ENCODE data around the gene MICAL3.

The MICAL3 gene

DNA sequence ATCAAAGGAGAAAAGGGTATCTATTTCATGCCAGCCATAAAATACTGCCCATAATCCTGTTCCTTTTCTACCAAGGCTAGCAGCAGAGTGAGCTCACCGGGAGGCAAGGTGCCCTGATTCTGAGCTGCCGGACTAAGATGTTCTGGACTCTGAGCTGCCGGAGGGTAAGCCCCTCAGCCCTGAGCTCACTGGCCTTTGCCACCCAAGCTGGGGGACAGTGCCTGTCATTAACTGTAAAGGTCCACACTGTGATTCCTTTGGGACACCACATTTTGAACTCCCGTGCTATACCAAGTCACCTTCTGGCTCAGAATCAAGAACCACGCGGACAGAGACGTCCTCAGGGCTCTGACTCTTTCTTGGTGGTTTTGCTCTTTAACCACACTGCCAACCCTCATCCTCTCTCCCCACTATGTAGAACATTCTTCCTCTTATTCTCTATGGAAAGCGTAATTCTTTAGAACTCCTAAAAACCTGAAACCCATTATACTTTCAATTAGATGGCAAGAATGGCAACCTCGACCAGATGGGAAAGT lies 161.6 kb downstream of the MICAL3 start:
- H4K20me1 ChIP-seq (ENCODE audit: insufficient read depth, low read length), result 0 out of 2 replicates have a peak, but pooled peaks cover 5% of the 10 kb centered on the region
- H3K4me2 ChIP-seq (ENCODE audit: low read length), result no peak overlapping the region
- H3K79me2 ChIP-seq (ENCODE audit: low read length), result no peaks in the 10 kb centered on the region
- TF ChIP-seq, protein P1, sequence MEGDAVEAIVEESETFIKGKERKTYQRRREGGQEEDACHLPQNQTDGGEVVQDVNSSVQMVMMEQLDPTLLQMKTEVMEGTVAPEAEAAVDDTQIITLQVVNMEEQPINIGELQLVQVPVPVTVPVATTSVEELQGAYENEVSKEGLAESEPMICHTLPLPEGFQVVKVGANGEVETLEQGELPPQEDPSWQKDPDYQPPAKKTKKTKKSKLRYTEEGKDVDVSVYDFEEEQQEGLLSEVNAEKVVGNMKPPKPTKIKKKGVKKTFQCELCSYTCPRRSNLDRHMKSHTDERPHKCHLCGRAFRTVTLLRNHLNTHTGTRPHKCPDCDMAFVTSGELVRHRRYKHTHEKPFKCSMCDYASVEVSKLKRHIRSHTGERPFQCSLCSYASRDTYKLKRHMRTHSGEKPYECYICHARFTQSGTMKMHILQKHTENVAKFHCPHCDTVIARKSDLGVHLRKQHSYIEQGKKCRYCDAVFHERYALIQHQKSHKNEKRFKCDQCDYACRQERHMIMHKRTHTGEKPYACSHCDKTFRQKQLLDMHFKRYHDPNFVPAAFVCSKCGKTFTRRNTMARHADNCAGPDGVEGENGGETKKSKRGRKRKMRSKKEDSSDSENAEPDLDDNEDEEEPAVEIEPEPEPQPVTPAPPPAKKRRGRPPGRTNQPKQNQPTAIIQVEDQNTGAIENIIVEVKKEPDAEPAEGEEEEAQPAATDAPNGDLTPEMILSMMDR (IDR thresholded peaks at IDR 0.05; ENCODE audit: low read depth, low read length), result no peak
- TF ChIP-seq EZH2phosphoT487 (IDR thresholded peaks at IDR 0.05; ENCODE audit: low read depth), result no peak
- H3K9ac ChIP-seq (ENCODE audit: low read length), result no peak overlapping the region
- H3K4me3 ChIP-seq (ENCODE audit: low read length), result no peak overlapping the region
- H3K27ac ChIP-seq (ENCODE audit: low read length), result no peak overlapping the region
- no peaks in the 10 kb centered on the region for H3K27me3 ChIP-seq (ENCODE audit: low read depth, low read length)
- H3K36me3 ChIP-seq (replicated peaks; ENCODE audit: low read depth, low read length), result peaks cover 59% of the 10 kb centered on the region
- H3K9me3 ChIP-seq (ENCODE audit: insufficient read depth, low read length), result no peaks in the 10 kb centered on the region
- no peaks in the 10 kb centered on the region; the same call in 1 of the 2 replicates for H3K4me1 ChIP-seq (ENCODE audit: low read length)
- H2AFZ ChIP-seq (ENCODE audit: low read depth, low read length), result no peak overlapping the region

GRCh38 chr22:17861909-17862308 lies 162.5 kb downstream of the MICAL3 start:
- Histone ChIP-seq H2AFZ (ENCODE audit: low read depth, low read length) (no peak overlapping the region), H3K4me3 (ENCODE audit: low read length) (no peak overlapping the region), H3K9me3 (ENCODE audit: insufficient read depth, low read length) (no peaks in the 10 kb centered on the region), H4K20me1 (ENCODE audit: insufficient read depth, low read length) (0 out of 2 replicates have a peak, but pooled peaks cover 5% of the 10 kb centered on the region), H3K9ac (ENCODE audit: low read length) (no peak overlapping the region), H3K27ac (ENCODE audit: low read length) (no peak overlapping the region), H3K79me2 (ENCODE audit: low read length) (no peaks in the 10 kb centered on the region), H3K27me3 (ENCODE audit: low read depth, low read length) (no peaks in the 10 kb centered on the region), H3K4me2 (ENCODE audit: low read length) (no peak overlapping the region), H3K36me3 (replicated peaks; ENCODE audit: low read depth, low read length) (peaks cover 63% of the 10 kb centered on the region), H3K4me1 (ENCODE audit: low read length) (no peaks in the 10 kb centered on the region)
- TF ChIP-seq, protein P1 (IDR thresholded peaks at IDR 0.05; ENCODE audit: low read depth, low read length), result no peak
- TF ChIP-seq EZH2phosphoT487 (IDR thresholded peaks at IDR 0.05; ENCODE audit: low read depth), result no peak

- Histone ChIP-seq H3K27me3 (ENCODE audit: low read depth, low read length) (no peaks in the 10 kb centered on the region), H3K9me3 (ENCODE audit: insufficient read depth, low read length) (no peaks in the 10 kb centered on the region), H2AFZ (ENCODE audit: low read depth, low read length) (no peak overlapping the region), H3K9ac (ENCODE audit: low read length) (no peak overlapping the region), H3K36me3 (replicated peaks; ENCODE audit: low read depth, low read length) (peaks cover 60% of the 10 kb centered on the region), H3K4me3 (ENCODE audit: low read length) (no peak overlapping the region), H4K20me1 (ENCODE audit: insufficient read depth, low read length) (0 out of 2 replicates have a peak, but pooled peaks cover 5% of the 10 kb centered on the region), H3K27ac (ENCODE audit: low read length) (no peak overlapping the region), H3K79me2 (ENCODE audit: low read length) (no peaks in the 10 kb centered on the region), H3K4me1 (ENCODE audit: low read length) (no peaks in the 10 kb centered on the region), H3K4me2 (ENCODE audit: low read length) (no peak overlapping the region)
- no peak for TF ChIP-seq EZH2phosphoT487 (IDR thresholded peaks at IDR 0.05; ENCODE audit: low read depth)
- TF ChIP-seq, protein P1 (IDR thresholded peaks at IDR 0.05; ENCODE audit: low read depth, low read length), result no peak
Observed at GRCh38 chr22:17860220-17860965, 164.0 kb downstream of the MICAL3 start.

- TF ChIP-seq EZH2phosphoT487 (IDR thresholded peaks at IDR 0.05; ENCODE audit: low read depth), result no peak
- Histone ChIP-seq H3K79me2 (ENCODE audit: low read length) (no peaks in the 10 kb centered on the region), H3K4me1 (ENCODE audit: low read length) (no peaks in the 10 kb centered on the region), H3K9me3 (ENCODE audit: insufficient read depth, low read length) (no peaks in the 10 kb centered on the region), H3K27ac (ENCODE audit: low read length) (no peak overlapping the region), H4K20me1 (ENCODE audit: insufficient read depth, low read length) (no peaks in the 10 kb centered on the region), H2AFZ (ENCODE audit: low read depth, low read length) (no peak overlapping the region), H3K4me3 (ENCODE audit: low read length) (no peak overlapping the region), H3K27me3 (ENCODE audit: low read depth, low read length) (no peaks in the 10 kb centered on the region), H3K4me2 (ENCODE audit: low read length) (no peak overlapping the region), H3K36me3 (replicated peaks; ENCODE audit: low read depth, low read length) (peaks cover 56% of the 10 kb centered on the region), H3K9ac (ENCODE audit: low read length) (no peak overlapping the region)
Observed at GRCh38 chr22:17858033-17858432, 166.3 kb downstream of the MICAL3 start.

Data from OCI-LY3 (cell line).